Peyer's patch (tissue), 4 donors: ENCODE measurements around the gene IL18BP.

Experiments used
- CTCF ChIP-seq, 6 experiments: fragments of 450-650 bp in 4 of 6; fragments of 200-600 bp in 2 of 6; sonication (generic) in 1 of 6; IDR thresholded peaks; one replicate each; pipeline ENCODE4 v1.5.1; 2017 to 2019; ENCODE audit warnings: antibody characterized with exemption in 6 of 6, mild to moderate bottlenecking in 3 of 6, moderate library complexity in 1 of 6
- POLR2A ChIP-seq, 2 donors: fragments of 450-650 bp; IDR thresholded peaks; one replicate each; pipeline ENCODE4 v1.5.1; 2017; ENCODE audit warnings: antibody characterized with exemption in 2 of 2, mild to moderate bottlenecking in 2 of 2, moderate library complexity in 2 of 2

DNA sequence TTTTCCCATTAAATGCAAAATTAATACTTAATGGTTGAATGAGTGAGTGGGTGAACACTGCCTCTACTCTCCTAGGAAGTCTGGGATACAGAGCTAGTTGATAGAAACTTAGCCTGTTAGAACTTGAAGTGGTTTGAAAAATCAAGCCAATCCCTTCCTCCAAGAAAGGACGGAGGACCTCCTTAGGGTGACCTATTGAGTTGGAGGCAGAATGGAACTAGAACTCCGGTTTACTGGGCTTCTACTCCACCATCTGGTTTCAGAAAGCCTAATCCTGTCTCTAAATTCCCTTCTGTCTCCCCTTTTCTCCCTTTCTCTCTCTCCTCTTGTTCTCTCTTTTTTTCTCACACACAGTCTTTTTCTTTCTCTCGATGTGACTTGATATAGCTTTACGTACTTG, 19.6 kb upstream of the IL18BP start:
- TF ChIP-seq CTCF (IDR thresholded peaks at IDR 0.05), result no peak
- TF ChIP-seq POLR2A (IDR thresholded peaks at IDR 0.05), result no peak
